K562 (cell line): ENCODE data around the gene P2RY14. TPM values are rescaled to one million over a fixed set of nuclear protein-coding genes. Genes with fewer than 3 reads are reported as not detected.

Source experiments
- ATAC-seq: fragments of 200-7000 bp; cut with Tn5 transposase; 3 replicates; pipeline ENCODE4 v1.9.1; 2020; ENCODE audit warnings: moderate library complexity
- BruUV-seq: library from RNA; stranded (reverse); fragments of 400-500 nt; replicated peaks from 2 replicates; lab custom pipeline; 2021; lab: Mats Ljungman, UMichigan
- CTCF ChIA-PET: fragments of 300-600 bp; formaldehyde crosslinking; extraction: SDS; loops from one replicate; lab custom pipeline; 2021; ENCODE audit warnings: low intra/inter-chr PET ratio; lab: Yijun Ruan, JAX
- POLR2A ChIA-PET: fragments of 300-600, 350-650 bp; sonication (Branson Sonifier 250); formaldehyde crosslinking; extraction: SDS; loops from one replicate; lab custom pipeline; 2021; ENCODE audit warnings: antibody characterized with exemption, inconsistent platforms; lab: Yijun Ruan, JAX
- DNase-seq, 4 experiments: peaks; one replicate each; pipeline versions ENCODE4 v3.0.0 to v3.0.0-alpha.2; 2011 to 2018; ENCODE audit warnings: low spot score in 3 of 4, mixed read lengths in 3 of 4; ENCODE audit errors: extremely low read depth in 1 of 4
- FAIRE-seq: peaks from 2 replicates; lab custom pipeline; 2011; peaks lifted over from hg19 to GRCh38; lab: Jason Lieb, UNC
- H2AFZ ChIP-seq: 2 replicates; pipeline ENCODE4 v1.6.0; 2011; ENCODE audit warnings: low read depth, low read length, control low read depth, inconsistent platforms
- H3K27ac ChIP-seq: fragments of 200-600 bp; 3 replicates; pipeline ENCODE4 v1.8.0; 2011; ENCODE audit warnings: low read depth, mild to moderate bottlenecking, control low read depth, inconsistent platforms, low read length, moderate library complexity, mixed read lengths; ENCODE audit errors: extremely low read depth
- H3K27me3 ChIP-seq, 2 experiments: fragments of 300-600 bp in 1 of 2; 2 replicates in 1 of 2; 3 replicates in 1 of 2; pipeline versions ENCODE4 v1.6.0 to v1.8.0; 2011; ENCODE audit warnings: inconsistent platforms in 2 of 2, low read length in 2 of 2, mild to moderate bottlenecking in 1 of 2, mixed read lengths in 1 of 2, moderate library complexity in 1 of 2; ENCODE audit not compliant: control insufficient read depth in 2 of 2, insufficient read depth in 2 of 2
- H3K36me3 ChIP-seq: fragments of 300-600 bp; 3 replicates; pipeline ENCODE4 v1.8.0; 2011; ENCODE audit warnings: mild to moderate bottlenecking, low read length, inconsistent platforms; ENCODE audit not compliant: control insufficient read depth, insufficient read depth
- H3K4me1 ChIP-seq, 2 experiments: fragments of 200-600 bp in 1 of 2; replicated peaks in 1 of 2; 2 replicates in 1 of 2; 3 replicates in 1 of 2; pipeline versions ENCODE4 v1.5.1 to v1.8.0; 2011; ENCODE audit warnings: inconsistent platforms in 2 of 2, low read length in 2 of 2, mild to moderate bottlenecking in 1 of 2, mixed read lengths in 1 of 2, moderate library complexity in 1 of 2; ENCODE audit not compliant: control insufficient read depth in 2 of 2, insufficient read depth in 2 of 2
- H3K4me2 ChIP-seq: 2 replicates; pipeline ENCODE4 v1.6.1; 2011; ENCODE audit warnings: low read length, control low read depth, inconsistent platforms, mixed read lengths; ENCODE audit not compliant: insufficient read depth
- H3K4me3 ChIP-seq: fragments of 200-600 bp; sonication (generic), shearing (Covaris generic); 2 replicates; pipeline ENCODE4 v1.5.1; 2016; ENCODE audit warnings: control low read depth, inconsistent platforms
- H3K79me2 ChIP-seq: fragments of 200-600 bp; 3 replicates; pipeline ENCODE4 v1.8.0; 2011; ENCODE audit warnings: low read length, inconsistent platforms; ENCODE audit not compliant: control insufficient read depth, insufficient read depth
- H3K9ac ChIP-seq, 2 experiments: 2 replicates each; pipeline versions ENCODE4 v1.6.0 to v1.6.1; 2011; ENCODE audit warnings: low read depth in 2 of 2, low read length in 2 of 2, control low read depth in 1 of 2, inconsistent platforms in 1 of 2, mild to moderate bottlenecking in 1 of 2, mixed read lengths in 1 of 2; ENCODE audit not compliant: insufficient read depth in 1 of 2
- H3K9me1 ChIP-seq: one replicate; pipeline ENCODE4 v1.6.0; 2011; ENCODE audit warnings: inconsistent platforms, mild to moderate bottlenecking, low read length, moderate library complexity; ENCODE audit not compliant: control insufficient read depth, insufficient read depth
- H3K9me3 ChIP-seq: replicated peaks from 2 replicates; pipeline ENCODE4 v1.5.1; 2011; ENCODE audit warnings: low read depth, low read length, inconsistent platforms; ENCODE audit not compliant: control insufficient read depth, insufficient read depth
- H4K20me1 ChIP-seq: replicated peaks from 2 replicates; pipeline ENCODE4 v1.6.1; 2011; ENCODE audit warnings: low read length, inconsistent platforms, mixed read lengths; ENCODE audit not compliant: control insufficient read depth, insufficient read depth
- BRD4 ChIP-seq: fragments of 200-600 bp; sonication (generic); IDR thresholded peaks from 2 replicates; pipeline ENCODE4 v1.6.1; 2017; ENCODE audit warnings: inconsistent platforms
- CBX3 ChIP-seq, 2 experiments: IDR thresholded peaks; 1 replicate in 1 of 2; 2 replicates in 1 of 2; pipeline ENCODE4 v1.6.1; 2012; ENCODE audit warnings: inconsistent platforms in 2 of 2, low read length in 2 of 2, borderline replicate concordance in 1 of 2, control low read depth in 1 of 2
- DDX20 ChIP-seq: fragments of 450-650 bp; IDR thresholded peaks from 2 replicates; pipeline ENCODE4 v1.6.1; 2016; ENCODE audit warnings: missing genetic modification characterization, low read depth, mild to moderate bottlenecking, missing compliant biosample characterization, moderate library complexity
- MEIS2 ChIP-seq: fragments of 450-650 bp; IDR thresholded peaks from 2 replicates; pipeline ENCODE4 v1.6.1; 2014; ENCODE audit warnings: mild to moderate bottlenecking; ENCODE audit not compliant: partially characterized antibody
- SAFB ChIP-seq: fragments of 200-400 bp; formaldehyde crosslinking; IDR thresholded peaks from 2 replicates; pipeline ENCODE4 v1.6.1; 2017; ENCODE audit warnings: low read depth, low read length, borderline replicate concordance
- STAT5A ChIP-seq: IDR thresholded peaks from 2 replicates; pipeline ENCODE4 v1.6.1; 2012; ENCODE audit warnings: low read length, inconsistent platforms, borderline replicate concordance
- TFAP4 ChIP-seq: sonication (generic); formaldehyde crosslinking; IDR thresholded peaks from 2 replicates; pipeline ENCODE4 v1.8.0; 2022; ENCODE audit warnings: missing genetic modification reagents, mild to moderate bottlenecking, moderate library complexity, borderline replicate concordance
- ZBTB12 ChIP-seq: fragments of 250-450 bp; sonication (Bioruptor Pico); IDR thresholded peaks from 2 replicates; pipeline ENCODE4 v1.4.0; 2020
- ZNF12 ChIP-seq: sonication (generic); formaldehyde crosslinking; IDR thresholded peaks from 2 replicates; pipeline ENCODE4 v1.4.0; 2020; ENCODE audit warnings: mild to moderate bottlenecking, missing genetic modification reagents
- ZNF431 ChIP-seq: sonication (generic); formaldehyde crosslinking; IDR thresholded peaks from 2 replicates; pipeline ENCODE4 v1.8.0; 2022; ENCODE audit warnings: mild to moderate bottlenecking, missing genetic modification reagents
- ZNF512 ChIP-seq: IDR thresholded peaks from 2 replicates; pipeline ENCODE4 v1.6.1; 2016; ENCODE audit warnings: missing genetic modification characterization, missing compliant biosample characterization
- ZNF639 ChIP-seq, 2 experiments: fragments of 200-800 bp in 1 of 2; sonication (Bioruptor generic) in 1 of 2; sonication (generic) in 1 of 2; formaldehyde crosslinking in 1 of 2; IDR thresholded peaks in 1 of 2; conservative IDR thresholded peaks in 1 of 2; 2 replicates each; pipeline versions ENCODE4 v1.5.0 to v1.6.1; 2016 to 2020; ENCODE audit warnings: missing compliant biosample characterization in 1 of 2, missing genetic modification characterization in 1 of 2, missing genetic modification reagents in 1 of 2
- WGBS: fragments of 100-300 bp; shearing (Covaris generic); methylation state at CpG from one replicate; pipeline ENCODE4 v1.1.6; 2016; ENCODE audit warnings: low coverage, mixed read lengths; ENCODE audit not compliant: insufficient coverage; ENCODE audit errors: missing lambda C conversion rate; 5-methylcytosine and 5-hydroxymethylcytosine counted together
- in situ Hi-C: fragments of 300-500 bp; cut with MboI; formaldehyde crosslinking; loops from 4 replicates; pipeline ENCODE4 v1.15.0; 2018; ENCODE audit warnings: inconsistent platforms, mixed read lengths
- intact Hi-C: fragments of 100-400 bp; cut with micrococcal nuclease; formaldehyde crosslinking; loops from 2 replicates; pipeline ENCODE4 v1.14.2; 2022
- polyA plus RNA-seq, 8 experiments: library from polyadenylated mRNA; depleted of rRNA in 4 of 8; stranded (reverse) in 5 of 8; unstranded in 3 of 8; fragments of >200 nt; fragmentation: Nextera tagmentation in 2 of 8; fragmentation: Illumina TruSeq in 1 of 8; extraction: Ambion mirVana in 2 of 8; extraction: Trizol in 1 of 8; gene quantifications; 2 replicates each; pipeline versions ENCODE4 v1.2.1 to v1.2.3, GENCODE V29; 2011 to 2014; ENCODE audit warnings: inconsistent platforms in 1 of 8, missing spikeins in 1 of 8
- total RNA-seq, 7 experiments: library from RNA; depleted of rRNA in 6 of 7; stranded (reverse); fragments of >200 nt in 6 of 7; fragmentation: Illumina TruSeq in 2 of 7; extraction: Trizol in 2 of 7; gene quantifications; 2 replicates each; pipeline versions ENCODE4 v1.2.1 to v1.2.3, GENCODE V29; 2011 to 2021; ENCODE audit warnings: low replicate concordance in 1 of 7

The P2RY14 gene
- total and polyA plus RNA-seq, 9 of the 15 experiments (the other 6 are each of a cell fraction or from before 2014, with no cell fraction given) = not detected

GRCh38 chr3:151264605-151265004, 13.7 kb downstream of the P2RY14 start:
- intact Hi-C loops = no loop called here
- no peaks in the 10 kb centered on the region for H3K36me3 ChIP-seq
- H3K9ac ChIP-seq = no peak overlapping the region
- no peak for ATAC-seq
- no peaks in the 10 kb centered on the region for H3K79me2 ChIP-seq
- peaks cover 2 to 18% of the 10 kb centered on the region in 2 experiments; a peak in 3 of 5 replicates for H3K27me3 ChIP-seq
- no peak overlapping the region for H3K27ac ChIP-seq
- no peak for TF ChIP-seq TFAP4 (CRISPR knock-in tag)
- no peak for TF ChIP-seq ZNF431
- TF ChIP-seq BRD4 = no peak
- no peak for TF ChIP-seq ZNF512 (tag)
- TF ChIP-seq SAFB = no peak
- no peak for TF ChIP-seq ZBTB12
- TF ChIP-seq STAT5A = no peak
- TF ChIP-seq MEIS2 = no peak
- no peak for TF ChIP-seq CBX3 (IDR thresholded peaks at IDR 0.05; ENCODE audit: borderline replicate concordance in 1 of 2, low read length in 2 of 2)
- TF ChIP-seq ZNF639 (CRISPR knock-in tag; conservative IDR thresholded peaks at IDR 0.05 in 1 of 2, IDR thresholded peaks at IDR 0.05 in 1 of 2) = no peak
- TF ChIP-seq DDX20 (tag) = no peak
- no peak for TF ChIP-seq ZNF12 (CRISPR knock-in tag)
- no peaks in the 10 kb centered on the region for H4K20me1 ChIP-seq
- POLR2A ChIA-PET = no interaction called here
- no peak overlapping the region for H2AFZ ChIP-seq
- BruUV-seq = no TSS peak
- no peaks in the 10 kb centered on the region for H3K4me1 ChIP-seq
- H3K4me3 ChIP-seq = no peak overlapping the region
- CTCF ChIA-PET = no interaction called here
- no peak for FAIRE-seq
- in situ Hi-C loops = no loop called here
- 0% methylated on average over 1 of the region's 1 CpG for WGBS
- no peak for DNase-seq
- no peak overlapping the region for H3K4me2 ChIP-seq
- no peaks in the 10 kb centered on the region for H3K9me3 ChIP-seq
- H3K9me1 ChIP-seq = no peaks in the 10 kb centered on the region
